22Rv1 (cell line): ENCODE data around the gene MUSK.

Experiments
- CTCF ChIP-seq: fragments of 450-650 bp; IDR thresholded peaks from 2 replicates; pipeline ENCODE4 v1.5.1; 2017; ENCODE audit warnings: mild to moderate bottlenecking
- ZFX ChIP-seq: fragments of 450-650 bp; IDR thresholded peaks from 2 replicates; pipeline ENCODE4 v1.6.1; 2017; ENCODE audit warnings: antibody characterized with exemption, borderline replicate concordance

GRCh38 chr9:110825950-110826349, 157.4 kb downstream of the MUSK start:
- TF ChIP-seq CTCF: no peak
- TF ChIP-seq ZFX: no peak
